GM12878 (cell line): ENCODE measurements around the gene CCDC117. TPM values are rescaled to one million over a fixed set of nuclear protein-coding genes. Genes with fewer than 3 reads are reported as not detected.

Source experiments
- ATAC-seq: fragments of 200-7000 bp; cut with Tn5 transposase; 3 replicates; pipeline ENCODE4 v1.9.1; 2020; ENCODE audit warnings: mild to moderate bottlenecking, moderate library complexity
- BruUV-seq: library from RNA; stranded (reverse); fragments of 400-500 nt; replicated peaks from 2 replicates; lab custom pipeline; 2021; lab: Mats Ljungman, UMichigan
- CTCF ChIA-PET: fragments of 300-600 bp; sonication (Branson Sonifier 250); formaldehyde crosslinking; extraction: SDS; loops from one replicate; lab custom pipeline; 2021; ENCODE audit warnings: inconsistent platforms; lab: Yijun Ruan, JAX
- POLR2A ChIA-PET: fragments of 350-600 bp; formaldehyde crosslinking; extraction: SDS; loops from one replicate; lab custom pipeline; 2021; ENCODE audit warnings: inconsistent platforms; lab: Charles Lee
- RAD21 ChIA-PET: fragments of 300-600 bp; sonication (Branson Sonifier 250); formaldehyde crosslinking; loops from one replicate; lab custom pipeline; 2023; ENCODE audit warnings: antibody characterized with exemption; ENCODE audit not compliant: unreplicated experiment; lab: Charles Lee
- SMC1A ChIA-PET: fragments of 300-600 bp; sonication (Branson Sonifier 250); formaldehyde crosslinking; loops from one replicate; lab custom pipeline; 2023; ENCODE audit not compliant: unreplicated experiment, uncharacterized antibody; lab: Charles Lee
- DNase-seq: peaks from one replicate; pipeline ENCODE4 v3.0.0-alpha.2; 2011; ENCODE audit warnings: low read depth, low spot score
- FAIRE-seq: peaks from 3 replicates; lab custom pipeline; 2011; peaks lifted over from hg19 to GRCh38; lab: Jason Lieb, UNC
- H2AFZ ChIP-seq: 2 replicates; pipeline ENCODE4 v1.6.0; 2011; ENCODE audit warnings: low read depth, low read length, control low read depth; ENCODE audit not compliant: control insufficient read depth
- H3K27ac ChIP-seq: 2 replicates; pipeline ENCODE4 v1.5.1; 2011; ENCODE audit warnings: control low read depth; ENCODE audit not compliant: control insufficient read depth, insufficient read depth
- H3K27me3 ChIP-seq, 2 experiments: replicated peaks in 1 of 2; 2 replicates each; pipeline versions ENCODE4 v1.6.0 to v1.6.1; 2011; ENCODE audit warnings: low read length in 1 of 2; ENCODE audit not compliant: control insufficient read depth in 2 of 2, insufficient read depth in 2 of 2
- H3K36me3 ChIP-seq, 2 experiments: 2 replicates each; pipeline ENCODE4 v1.5.1; 2011; ENCODE audit warnings: low read length in 1 of 2; ENCODE audit not compliant: control insufficient read depth in 2 of 2, insufficient read depth in 2 of 2
- H3K4me1 ChIP-seq: 2 replicates; pipeline ENCODE4 v1.6.1; 2011; ENCODE audit warnings: mild to moderate bottlenecking, low read length, moderate library complexity, mixed read lengths; ENCODE audit not compliant: control insufficient read depth, insufficient read depth
- H3K4me2 ChIP-seq: 2 replicates; pipeline ENCODE4 v1.6.0; 2011; ENCODE audit warnings: control low read depth; ENCODE audit not compliant: control insufficient read depth, insufficient read depth
- H3K4me3 ChIP-seq: fragments of 200-600 bp; sonication (generic); 2 replicates; pipeline ENCODE4 v1.5.1; 2016
- H3K79me2 ChIP-seq: 2 replicates; pipeline ENCODE4 v1.6.0; 2011; ENCODE audit warnings: low read length; ENCODE audit not compliant: control insufficient read depth, insufficient read depth
- H3K9ac ChIP-seq: 2 replicates; pipeline ENCODE4 v1.8.0; 2011; ENCODE audit warnings: low read length, control low read depth, mixed read lengths; ENCODE audit not compliant: control insufficient read depth, insufficient read depth
- H3K9me3 ChIP-seq: replicated peaks from 3 replicates; pipeline ENCODE4 v1.5.1; 2011; ENCODE audit warnings: mild to moderate bottlenecking, low read length; ENCODE audit not compliant: control insufficient read depth, insufficient read depth
- H4K20me1 ChIP-seq: 2 replicates; pipeline ENCODE4 v1.6.0; 2011; ENCODE audit not compliant: control insufficient read depth, insufficient read depth
- BMI1 ChIP-seq: fragments of 450-650 bp; IDR thresholded peaks from 2 replicates; pipeline ENCODE4 v1.6.1; 2016; ENCODE audit warnings: mild to moderate bottlenecking, moderate library complexity, borderline replicate concordance
- BRCA1 ChIP-seq: IDR thresholded peaks from 2 replicates; pipeline ENCODE4 v1.6.1; 2011; ENCODE audit warnings: low read depth, low read length, improper control_type of control experiment
- CBX3 ChIP-seq: fragments of 200-600 bp; sonication (generic); IDR thresholded peaks from 2 replicates; pipeline ENCODE4 v1.6.1; 2016; ENCODE audit warnings: low read depth, borderline replicate concordance
- CBX5 ChIP-seq: sonication (generic); IDR thresholded peaks from 2 replicates; pipeline ENCODE4 v1.6.1; 2016; ENCODE audit warnings: low read depth, moderate library complexity, mild to moderate bottlenecking, inconsistent platforms
- DPF2 ChIP-seq: fragments of 450-650 bp; IDR thresholded peaks from 2 replicates; pipeline ENCODE4 v1.6.1; 2017; ENCODE audit warnings: mild to moderate bottlenecking
- HDAC6 ChIP-seq: fragments of 200-600 bp; sonication (generic); IDR thresholded peaks from one replicate; pipeline ENCODE4 v1.8.0; 2017; ENCODE audit warnings: antibody characterized with exemption; ENCODE audit not compliant: unreplicated experiment
- IKZF2 ChIP-seq, 2 experiments: fragments of 450-650 bp; IDR thresholded peaks; 2 replicates each; pipeline ENCODE4 v1.6.1; 2017; ENCODE audit warnings: mild to moderate bottlenecking in 2 of 2, moderate library complexity in 2 of 2
- JUNB ChIP-seq: IDR thresholded peaks from 2 replicates; pipeline ENCODE4 v1.6.1; 2016; ENCODE audit warnings: antibody characterized with exemption, mild to moderate bottlenecking
- MTA3 ChIP-seq: IDR thresholded peaks from 2 replicates; pipeline ENCODE4 v1.6.1; 2012; ENCODE audit warnings: low read length, inconsistent platforms, borderline replicate concordance
- NRF1 ChIP-seq: conservative IDR thresholded peaks from 2 replicates; pipeline ENCODE4 v1.6.1; 2011; ENCODE audit warnings: mild to moderate bottlenecking, low read depth, low read length, improper control_type of control experiment
- RCOR1 ChIP-seq: conservative IDR thresholded peaks from 2 replicates; pipeline ENCODE4 v1.6.1; 2012; ENCODE audit warnings: low read depth, low read length, improper control_type of control experiment
- RFX5 ChIP-seq: IDR thresholded peaks from 2 replicates; pipeline ENCODE4 v1.6.1; 2011; ENCODE audit warnings: low read depth, low read length, improper control_type of control experiment
- SMC3 ChIP-seq: IDR thresholded peaks from 2 replicates; pipeline ENCODE4 v1.6.1; 2011; ENCODE audit warnings: low read length, improper control_type of control experiment, borderline replicate concordance
- STAT3 ChIP-seq: IDR thresholded peaks from 2 replicates; pipeline ENCODE4 v1.6.1; 2011; ENCODE audit warnings: low read depth, low read length, improper control_type of control experiment
- YY1 ChIP-seq: IDR thresholded peaks from 2 replicates; pipeline ENCODE4 v1.6.1; 2011; ENCODE audit warnings: low read depth, mild to moderate bottlenecking, low read length
- WGBS: methylation state at CpG from one replicate; pipeline ENCODE4 v1.1.6; 2016; ENCODE audit warnings: low lambda C conversion rate; ENCODE audit not compliant: insufficient replicate concordance, insufficient coverage; ENCODE audit errors: missing lambda C conversion rate; 5-methylcytosine and 5-hydroxymethylcytosine counted together
- in situ Hi-C: fragments of 300-500 bp; cut with MboI; formaldehyde crosslinking; loops from 9 replicates; pipeline ENCODE4 v1.14.3; 2018; ENCODE audit warnings: mixed read lengths
- intact Hi-C: fragments of 100-400 bp; cut with micrococcal nuclease; formaldehyde crosslinking; loops from one replicate; pipeline ENCODE4 v1.14.2; 2022; ENCODE audit not compliant: unreplicated experiment
- polyA plus RNA-seq, 11 experiments: library from polyadenylated mRNA; depleted of rRNA in 4 of 11; unstranded in 6 of 11; stranded (reverse) in 5 of 11; fragments of >200 nt; fragmentation: Nextera tagmentation in 4 of 11; fragmentation: Illumina TruSeq in 1 of 11; extraction: Ambion mirVana in 4 of 11; extraction: Trizol in 1 of 11; gene quantifications; 1 replicate in 1 of 11; 2 replicates in 10 of 11; pipeline versions ENCODE4 v1.2.1 to v1.2.3, GENCODE V29; 2011 to 2016; ENCODE audit warnings: inconsistent platforms in 2 of 11, missing spikeins in 2 of 11, low read depth in 1 of 11
- total RNA-seq, 4 experiments: library from RNA; depleted of rRNA in 3 of 4; stranded (reverse); fragments of >200 nt in 3 of 4; fragmentation: Illumina TruSeq in 1 of 4; extraction: Trizol in 1 of 4; gene quantifications; 2 replicates each; pipeline versions ENCODE4 v1.2.1 to v1.2.3, GENCODE V29; 2013 to 2021
- TF ChIP-seq, protein P1 (sequence below): IDR thresholded peaks from 2 replicates; pipeline ENCODE4 v1.6.1; 2012; ENCODE audit warnings: low read depth, low read length, improper control_type of control experiment

CCDC117 gene
- total and polyA plus RNA-seq, 10 of the 15 experiments (the other 5 are each of a cell fraction or from before 2014, with no cell fraction given): 6.3 to 32.2 (median 20.6) TPM

DNA sequence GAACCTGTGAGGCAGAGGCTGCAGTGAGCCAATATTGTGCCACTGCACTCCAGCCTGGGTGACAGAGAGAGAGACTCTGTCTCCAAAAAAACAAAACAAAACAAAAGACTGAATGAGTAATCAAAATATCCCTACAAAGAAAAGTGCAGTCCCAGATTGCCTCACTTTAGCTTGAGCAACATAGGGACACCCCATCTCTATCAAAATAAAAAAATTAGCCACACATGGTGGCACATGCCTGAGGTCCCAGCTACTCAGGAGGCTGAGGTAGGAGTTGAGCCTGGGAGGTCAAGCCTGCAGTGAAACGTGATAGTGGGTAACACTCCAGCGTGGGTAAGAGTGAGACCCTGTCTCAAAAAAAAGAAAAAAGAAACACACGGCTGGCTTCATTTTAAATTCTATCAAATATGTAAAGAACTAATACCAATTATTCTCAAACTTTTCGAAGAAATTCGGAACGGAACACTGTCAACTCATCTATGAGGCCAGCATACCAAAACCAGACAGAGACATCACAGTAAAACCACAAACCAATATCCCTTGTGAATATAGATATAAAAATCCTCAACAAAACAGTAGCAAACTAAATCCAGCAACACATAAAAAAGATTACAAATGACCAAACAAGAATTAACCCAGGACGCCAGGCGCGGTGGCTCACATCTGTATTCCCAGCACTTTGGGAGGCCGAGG is 43.7 kb upstream of the CCDC117 start:
- WGBS: 73% methylated on average over 10 of the region's 10 CpGs
- no peaks in the 10 kb centered on the region for H3K4me1 ChIP-seq
- no peak overlapping the region for H3K9ac ChIP-seq
- peaks cover 0 to 6% of the 10 kb centered on the region in 2 experiments; a peak in 3 of 4 replicates for H3K36me3 ChIP-seq
- H3K9me3 ChIP-seq: no peaks in the 10 kb centered on the region
- no peaks in the 10 kb centered on the region for H3K27me3 ChIP-seq
- intact Hi-C loops (no loop called here), in situ Hi-C loops (no loop called here)
- H3K4me3 ChIP-seq: no peak overlapping the region
- DNase-seq: no peak
- CTCF ChIA-PET: interaction anchor here (1.1 kb wide), 1 partner anchor 128 kb away, joined by 3 read pairs; no protein-coding TSS in a partner anchor
- H3K4me2 ChIP-seq: no peak overlapping the region
- TF ChIP-seq MTA3 (no peak), RFX5 (no peak), JUNB (no peak), IKZF2 (IDR thresholded peaks at IDR 0.05) (no peak), HDAC6 (no peak), CBX3 (no peak)
- TF ChIP-seq, all 136 proteins: peak for 0
- ChIA-PET POLR2A (interaction anchor here (1.0 kb wide), 1 partner anchor 43 kb away, joined by 4 read pairs; no protein-coding TSS in a partner anchor), RAD21 (no interaction called here), SMC1A (interaction anchor here (1.7 kb wide), 1 partner anchor 12 kb away, joined by 4 read pairs; the partner anchor contains the start of gene CHEK2)
- no peak overlapping the region for H3K27ac ChIP-seq
- H2AFZ ChIP-seq: no peak overlapping the region
- no peak for ATAC-seq
- FAIRE-seq: no peak
- H4K20me1 ChIP-seq: no peaks in the 10 kb centered on the region
- H3K79me2 ChIP-seq: no peaks in the 10 kb centered on the region
- BruUV-seq: no TSS peak

DNA sequence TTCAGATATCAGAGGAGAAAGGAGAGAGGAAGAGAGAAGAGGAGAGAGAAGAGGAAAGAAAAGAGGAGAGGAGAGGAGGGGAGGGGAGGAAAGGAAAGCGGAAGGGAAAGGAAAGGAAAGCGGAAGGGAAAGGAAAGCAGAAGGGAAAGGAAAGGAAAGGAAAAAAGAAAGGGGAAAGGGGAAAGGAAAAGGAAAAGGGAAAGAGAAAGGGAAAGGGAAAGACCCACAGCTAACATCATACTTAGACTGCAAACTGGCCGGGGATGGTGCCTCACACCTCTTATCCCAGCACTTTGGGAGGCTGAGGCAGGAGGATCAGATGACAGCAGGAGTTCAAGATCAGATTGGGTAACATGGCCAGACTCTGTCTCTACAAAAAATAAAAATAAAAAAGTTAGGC is 42.3 kb upstream of the CCDC117 start:
- Histone ChIP-seq H3K9ac (no peak overlapping the region), H3K27me3 (no peaks in the 10 kb centered on the region), H3K4me2 (no peak overlapping the region), H3K79me2 (no peaks in the 10 kb centered on the region), H3K36me3 (peaks cover 0 to 7% of the 10 kb centered on the region in 2 experiments; a peak in 3 of 4 replicates), H4K20me1 (no peaks in the 10 kb centered on the region), H3K9me3 (no peaks in the 10 kb centered on the region), H3K4me3 (no peak overlapping the region)
- FAIRE-seq (no peak), ATAC-seq (no peak)
- RAD21 ChIA-PET: interaction anchor here (0.8 kb wide), 1 partner anchor 31 kb away, joined by 3 read pairs; no protein-coding TSS in a partner anchor
- SMC1A ChIA-PET: interaction anchor here (0.8 to 0.9 kb wide), 2 partner anchors 129 to 762 kb away, joined by 3 read pairs; no protein-coding TSS in a partner anchor
- POLR2A ChIA-PET: interaction anchor here (0.6 to 1.0 kb wide), 2 partner anchors 29 to 44 kb away, joined by 4 to 5 read pairs; no protein-coding TSS in a partner anchor
- in situ Hi-C loops: no loop called here
- no peak for TF ChIP-seq CBX5
- TF ChIP-seq BRCA1: no peak
- no peak for TF ChIP-seq SMC3
- TF ChIP-seq, protein P1, sequence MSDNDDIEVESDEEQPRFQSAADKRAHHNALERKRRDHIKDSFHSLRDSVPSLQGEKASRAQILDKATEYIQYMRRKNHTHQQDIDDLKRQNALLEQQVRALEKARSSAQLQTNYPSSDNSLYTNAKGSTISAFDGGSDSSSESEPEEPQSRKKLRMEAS: no peak
- no peak for TF ChIP-seq YY1
- no peak for TF ChIP-seq BMI1
- TF ChIP-seq NRF1: no peak
- TF ChIP-seq RCOR1: no peak
- no peak for TF ChIP-seq STAT3
- no peak for TF ChIP-seq DPF2
- TF ChIP-seq, all 136 proteins: peak for 0
- no TSS peak for BruUV-seq
- DNase-seq: no peak
- CTCF ChIA-PET: interaction anchor here (1.8 kb wide), 1 partner anchor 15 kb away, joined by 4 read pairs; no protein-coding TSS in a partner anchor
- H3K27ac ChIP-seq: no peak overlapping the region
- intact Hi-C loops: no loop called here
- H3K4me1 ChIP-seq: no peaks in the 10 kb centered on the region
- no peak overlapping the region for H2AFZ ChIP-seq
- WGBS: 58% methylated on average over 3 of the region's 3 CpGs
